ENCODE data around the gene CRYL1.

Gene CRYL1

DNA sequence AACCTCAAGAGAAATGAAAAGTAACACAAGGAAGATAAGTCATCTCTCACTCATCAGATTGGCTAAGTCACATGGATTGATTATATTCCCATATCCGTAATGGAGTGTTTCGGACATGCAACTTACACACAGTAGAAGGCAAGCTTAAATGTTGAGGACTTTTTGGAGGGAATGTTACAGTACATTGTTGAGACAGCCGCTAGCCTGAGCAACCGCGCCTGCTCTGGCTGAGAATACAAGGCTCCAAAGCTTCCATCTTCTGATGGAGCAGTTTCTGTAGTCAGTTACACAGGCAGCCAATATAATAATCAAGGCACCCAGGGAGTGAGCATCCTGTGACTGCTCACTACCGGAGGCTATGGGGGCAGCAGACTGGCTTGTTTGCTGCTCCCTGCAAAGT lies 1.0 kb upstream of the CRYL1 start:
- no peak for DNase-seq

DNA sequence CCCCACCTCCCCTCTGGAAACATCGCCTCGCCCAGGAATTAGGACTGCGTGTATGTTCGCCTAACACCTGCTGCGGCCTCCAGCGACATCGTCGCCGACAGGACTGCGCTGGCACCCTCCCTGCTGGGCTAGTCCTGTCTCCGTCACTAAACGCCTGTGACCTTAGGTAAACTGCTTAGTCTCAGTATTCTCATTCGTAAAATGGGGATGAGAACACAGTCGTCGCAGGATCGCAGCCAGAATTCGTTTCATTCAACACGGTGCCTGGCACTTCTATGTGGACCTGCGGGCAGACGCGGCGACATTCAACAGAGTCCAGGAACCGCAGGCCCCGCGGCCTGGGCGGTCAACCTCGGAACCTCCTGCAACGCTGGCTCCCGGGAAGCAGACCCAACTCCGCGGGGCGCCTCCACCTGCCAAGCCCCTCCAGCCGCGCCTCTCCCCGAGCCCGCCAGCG lies 485 bp downstream of the CRYL1 start:
- DNase-seq = no peak

DNA sequence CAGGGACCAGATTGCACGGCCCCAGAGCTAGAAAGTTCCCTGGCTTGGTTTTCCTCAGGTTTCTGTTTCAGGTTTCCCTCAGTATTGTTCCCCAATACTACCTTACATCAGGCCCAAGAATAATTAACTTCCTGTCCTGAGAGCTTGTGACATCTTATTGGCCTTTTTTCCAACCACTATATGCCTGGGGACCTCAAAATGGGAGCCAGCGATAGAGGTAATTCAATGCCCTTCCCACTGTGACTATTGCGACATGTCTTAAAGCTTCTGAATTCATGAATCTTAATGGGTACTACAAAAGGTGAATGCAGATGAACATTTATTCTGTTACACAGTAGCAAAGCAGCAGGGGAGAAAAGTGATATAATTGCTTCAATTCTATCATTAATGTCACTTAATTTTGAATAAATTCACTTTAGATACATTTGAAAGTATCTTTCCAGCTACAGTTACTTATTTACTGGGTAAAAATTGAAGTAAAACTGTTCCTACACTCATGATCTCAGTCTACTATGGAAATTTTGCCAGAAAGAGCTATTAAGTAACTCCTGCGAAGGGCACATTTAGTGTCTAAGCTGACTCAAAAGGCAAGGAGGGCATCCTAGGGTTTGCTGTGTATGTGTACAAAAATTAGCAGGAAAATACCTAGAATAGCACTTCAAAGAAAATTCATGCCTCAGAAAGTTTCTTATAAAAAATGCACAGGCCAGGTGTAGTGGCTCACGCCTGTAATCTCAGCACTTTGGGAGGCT lies 4.1 kb downstream of the CRYL1 start:
- DNase-seq = no peak

DNA sequence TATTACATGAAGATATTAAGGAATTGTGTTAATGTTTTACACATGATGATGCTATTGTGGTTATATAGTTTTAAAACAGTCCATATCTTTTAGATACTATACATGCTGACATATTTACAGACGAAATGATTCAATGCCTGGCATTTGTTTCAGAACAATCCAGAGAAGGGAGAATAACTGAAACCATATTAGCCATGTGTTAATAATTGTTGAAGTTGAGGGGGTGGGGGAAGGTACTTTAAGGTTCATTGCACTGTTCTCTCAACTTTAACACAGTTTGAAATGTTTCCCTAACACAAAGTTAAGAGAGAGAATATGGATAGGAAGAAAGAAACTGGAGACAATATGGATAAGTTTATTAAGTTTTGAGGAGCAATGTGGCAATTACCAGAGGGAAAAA lies 5.8 kb downstream of the CRYL1 start:
- DNase-seq = no peak

DNA sequence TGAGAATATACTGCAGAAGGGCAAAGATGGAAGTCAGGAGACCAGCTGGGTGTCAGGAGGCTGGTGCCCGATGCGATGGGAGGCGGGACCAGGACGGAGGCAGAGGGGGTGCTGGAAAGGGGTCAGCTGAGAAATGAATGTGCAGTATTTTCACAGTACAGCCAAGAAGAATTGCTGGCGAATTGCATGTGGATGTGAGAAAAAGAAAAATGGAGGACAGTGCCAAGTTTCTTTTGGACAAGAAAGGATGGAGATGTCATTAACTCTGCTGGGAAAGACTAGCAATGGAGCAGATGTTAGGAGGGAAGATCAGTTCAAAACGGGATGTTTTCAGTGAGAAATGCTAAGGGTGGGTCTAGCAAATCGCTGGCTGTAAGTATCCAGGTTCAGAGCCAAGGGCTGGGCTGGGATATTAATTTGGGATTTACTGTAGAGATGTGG lies 7.0 kb downstream of the CRYL1 start:
- no peak for DNase-seq

DNA sequence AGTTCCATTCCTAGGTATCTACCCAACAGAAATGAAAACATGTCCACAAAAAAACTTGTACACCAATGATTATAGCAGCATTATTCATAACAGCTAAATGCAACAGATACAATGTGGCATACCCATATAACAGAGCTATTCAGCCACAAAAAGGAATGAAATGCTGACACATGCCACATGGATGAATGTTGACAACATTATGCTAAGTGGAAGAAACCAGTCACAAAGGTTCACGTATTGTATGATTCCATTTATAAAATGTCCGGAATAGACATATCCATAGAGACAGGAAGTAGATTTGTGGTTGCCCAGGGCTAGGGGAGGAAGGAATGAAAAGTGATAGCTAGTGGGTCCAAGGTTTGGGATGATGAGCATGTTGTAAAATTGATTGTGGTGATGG lies 10.8 kb downstream of the CRYL1 start:
- DNase-seq = no peak

DNA sequence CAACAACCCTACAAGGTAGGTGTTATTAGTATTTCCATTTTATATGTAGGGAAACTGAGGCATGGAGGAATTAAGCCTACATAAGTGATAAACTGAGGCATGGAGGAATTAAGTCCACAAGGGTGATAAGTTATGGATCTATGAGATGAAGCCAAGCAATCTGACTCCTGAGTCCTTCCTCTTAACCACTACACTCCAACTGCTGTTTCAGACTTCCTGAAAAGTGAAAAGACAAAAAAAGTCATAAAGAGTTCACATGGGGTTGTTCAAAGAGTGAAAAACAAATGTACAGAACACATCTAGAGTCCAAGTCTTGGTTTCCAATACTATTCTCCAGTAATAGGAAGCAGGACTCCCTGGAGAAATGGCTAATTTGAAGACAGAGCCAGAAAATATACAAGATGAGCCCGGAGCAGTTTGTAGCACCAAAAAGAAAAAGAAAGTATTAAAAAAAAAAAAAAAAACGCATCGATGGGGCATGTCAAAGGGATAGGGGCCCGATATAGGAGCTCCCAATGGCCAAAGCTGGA lies 12.1 kb downstream of the CRYL1 start:
- no peak for DNase-seq

DNA sequence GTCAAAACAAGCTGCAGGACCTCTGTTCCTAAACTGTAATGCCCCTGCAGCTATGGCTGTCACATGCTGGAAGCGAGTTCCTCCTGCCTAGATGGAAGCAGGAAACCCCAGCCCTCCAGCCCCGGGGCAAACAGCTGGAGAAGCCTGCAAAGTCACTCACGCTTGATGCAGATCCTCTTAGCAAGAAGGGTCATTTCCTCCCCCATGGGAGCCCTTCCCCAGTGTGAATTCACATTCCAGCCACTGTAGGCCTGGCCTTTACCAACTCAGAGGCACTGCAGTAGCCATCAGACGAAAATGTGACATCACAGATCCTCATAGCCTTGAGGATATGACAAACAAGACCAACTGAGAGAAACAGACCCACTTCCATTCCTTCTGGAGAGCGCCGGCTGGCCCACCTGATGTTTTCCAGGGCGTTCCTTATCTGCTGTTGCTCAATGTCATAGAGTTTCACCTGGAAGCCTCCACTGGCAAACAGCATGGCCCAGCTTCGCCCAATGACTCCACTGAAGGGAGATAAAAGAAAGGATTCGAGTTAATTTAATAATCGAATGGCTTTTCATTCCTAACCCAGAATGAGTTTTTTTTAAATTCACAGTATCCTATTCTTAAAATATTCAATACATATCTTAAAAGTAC lies 13.5 kb downstream of the CRYL1 start:
- no peak for DNase-seq

DNA sequence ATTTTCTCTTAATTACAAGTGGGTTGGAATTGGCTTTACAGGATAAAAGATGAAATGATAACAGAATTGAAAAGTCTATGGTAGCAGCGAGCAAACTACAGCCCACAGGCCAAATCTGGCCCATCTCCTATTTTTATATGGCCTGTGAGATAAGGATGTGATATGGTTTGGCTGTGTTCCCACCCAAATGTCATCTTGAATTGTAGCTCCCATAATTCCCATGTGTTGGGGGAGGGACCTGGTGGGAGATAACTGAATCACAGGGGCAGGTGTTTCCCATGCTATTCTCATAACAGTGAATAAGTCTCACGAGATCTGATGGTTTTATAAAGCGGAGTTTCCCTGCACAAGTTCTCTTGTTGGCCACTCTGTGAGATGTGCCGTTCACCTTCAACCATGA lies 19.0 kb downstream of the CRYL1 start:
- no peak for DNase-seq

DNA sequence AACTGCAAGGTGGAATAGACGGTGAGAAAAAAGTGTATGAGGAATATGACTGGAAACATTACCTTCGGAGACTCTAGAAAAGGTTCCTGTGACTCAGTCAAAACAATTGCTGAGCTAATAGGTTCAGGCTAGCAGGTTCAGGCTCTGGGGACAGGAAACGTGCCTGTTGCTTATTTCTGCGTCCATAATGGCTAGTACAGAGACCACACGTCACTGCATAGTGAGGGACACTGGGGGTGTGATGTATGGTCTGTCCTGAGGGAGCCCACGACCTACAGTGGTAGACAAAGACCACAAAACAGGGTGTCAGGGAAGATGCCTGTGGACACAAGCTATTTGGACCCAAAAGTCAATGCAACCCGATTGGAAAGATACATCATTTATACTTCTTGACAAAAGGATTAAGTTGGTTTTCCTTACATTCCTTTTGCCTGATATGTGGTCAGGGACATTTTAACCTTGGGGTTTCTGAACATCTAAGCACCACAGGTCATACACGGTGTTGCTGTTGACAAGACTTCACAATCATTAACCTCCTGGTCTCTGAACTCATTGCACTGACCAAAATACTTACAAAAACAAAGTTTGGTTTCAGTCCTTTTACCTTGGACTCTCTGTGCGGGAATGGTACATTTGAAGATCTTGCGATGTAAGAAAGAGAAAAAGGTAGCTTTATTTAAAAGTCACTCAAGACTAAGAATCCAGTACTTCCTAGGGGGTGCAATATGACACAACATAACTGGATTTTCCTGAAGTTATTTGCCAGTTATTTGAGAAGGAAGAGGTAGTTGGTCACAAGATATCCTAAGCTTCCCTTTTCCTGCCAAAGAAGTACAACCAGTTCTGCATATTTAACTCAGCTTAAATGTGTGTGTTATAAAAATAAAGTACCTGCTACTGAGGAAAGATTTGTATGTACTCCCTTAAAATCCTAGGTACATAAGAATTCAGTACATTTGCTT lies 20.0 kb downstream of the CRYL1 start:
- no peak for DNase-seq

DNA sequence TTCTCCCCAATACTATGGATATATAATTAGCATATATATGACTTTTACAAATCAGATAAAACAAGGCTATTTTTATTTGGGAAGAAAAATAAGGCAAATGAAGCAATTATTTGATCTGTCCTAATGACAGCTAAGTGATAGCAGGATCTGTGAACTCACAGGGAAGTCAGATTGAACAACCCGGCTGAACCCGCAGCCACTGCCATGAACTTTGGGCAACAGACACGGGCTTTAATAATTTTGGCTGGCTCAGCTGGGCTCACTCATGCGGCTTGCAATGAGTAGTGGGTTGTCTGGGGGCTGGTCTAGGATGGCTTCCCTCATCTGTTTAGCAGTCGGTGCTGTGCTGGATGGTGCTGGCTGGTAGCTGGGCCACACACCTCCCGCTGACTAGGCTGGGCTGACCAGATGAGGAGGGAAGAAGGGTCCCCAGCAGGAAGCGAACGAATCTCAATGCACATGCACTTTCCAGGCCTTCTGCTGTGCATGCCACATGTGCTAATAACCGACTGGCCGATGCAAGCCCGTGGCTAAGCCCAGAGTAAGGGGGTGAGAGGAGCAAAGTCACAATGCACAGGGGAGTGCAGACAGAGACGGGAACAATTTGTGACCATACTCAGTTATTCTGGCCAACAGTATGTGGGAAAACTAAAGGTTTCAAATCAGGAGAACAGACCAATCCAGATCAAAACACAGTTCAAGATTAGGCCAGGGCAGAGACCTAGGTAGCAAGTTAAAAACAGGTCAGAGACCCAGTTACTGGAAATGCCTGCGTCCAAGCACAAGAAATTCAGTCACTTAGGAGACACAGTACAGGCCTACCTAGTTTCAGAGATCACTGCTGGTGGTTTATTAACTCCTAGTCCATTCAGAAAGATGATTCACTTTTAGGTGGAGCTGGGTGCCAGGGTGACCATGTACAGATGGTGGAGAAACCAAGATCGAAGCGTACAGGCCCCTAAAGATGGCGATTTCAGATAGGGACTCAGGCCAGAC lies 22.3 kb downstream of the CRYL1 start:
- no peak for DNase-seq

DNA sequence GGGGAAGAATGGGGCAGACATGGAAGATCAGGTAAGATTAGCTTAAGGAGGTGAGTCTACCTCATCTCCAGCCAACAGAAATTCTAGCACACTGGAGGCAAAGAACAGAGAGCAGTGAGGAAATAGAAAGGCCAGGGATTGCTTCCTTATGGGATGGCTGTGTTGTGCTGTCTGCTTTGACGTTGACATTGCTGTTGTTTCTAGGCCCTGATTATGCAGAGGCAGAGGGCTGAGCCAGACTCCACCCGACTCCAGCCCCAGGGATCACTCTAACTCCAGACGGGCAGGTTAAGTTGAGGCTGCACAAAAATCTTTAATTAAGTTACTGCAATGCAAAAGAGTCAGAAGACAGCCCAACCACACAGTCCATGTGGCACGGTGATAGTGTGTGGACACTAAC lies 24.1 kb downstream of the CRYL1 start:
- no peak for DNase-seq

DNA sequence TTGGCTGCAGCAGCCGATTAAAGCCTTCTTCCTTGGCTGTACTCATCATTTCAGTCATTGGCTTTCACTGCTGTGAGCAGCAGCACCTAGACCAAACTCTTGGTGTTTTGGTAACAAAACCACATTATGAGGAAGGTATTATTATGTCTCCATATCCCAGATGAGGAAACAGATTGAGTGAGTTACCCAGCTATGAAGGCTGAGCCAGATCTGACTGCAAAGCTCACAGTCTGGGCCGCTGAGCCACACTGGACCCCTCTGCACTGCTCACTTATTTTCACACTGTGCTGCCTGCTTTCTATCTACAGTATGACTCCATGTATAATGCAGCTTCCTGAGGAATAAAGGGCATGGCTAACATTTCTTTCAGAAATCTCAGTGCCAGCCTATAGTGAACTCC lies 24.5 kb downstream of the CRYL1 start:
- DNase-seq = no peak

DNA sequence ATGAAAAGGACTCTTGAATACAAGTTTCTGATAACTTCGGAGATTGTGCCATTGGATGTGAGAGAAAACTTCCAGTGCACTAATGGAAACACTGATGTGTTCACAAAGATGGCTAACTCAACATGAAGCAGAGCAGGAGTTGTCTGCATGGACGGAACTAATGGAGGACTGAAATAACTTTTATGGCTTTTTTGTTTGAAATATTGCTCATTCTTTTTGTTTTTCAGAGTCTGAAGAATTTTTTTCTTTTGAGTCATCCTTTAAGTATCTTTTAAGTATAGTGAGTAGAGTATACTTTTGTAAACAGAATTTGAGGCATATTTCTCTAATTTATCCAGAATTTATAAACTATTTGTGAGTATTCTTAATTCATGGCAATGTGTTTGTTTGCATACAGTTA lies 25.7 kb downstream of the CRYL1 start:
- no peak for DNase-seq

DNA sequence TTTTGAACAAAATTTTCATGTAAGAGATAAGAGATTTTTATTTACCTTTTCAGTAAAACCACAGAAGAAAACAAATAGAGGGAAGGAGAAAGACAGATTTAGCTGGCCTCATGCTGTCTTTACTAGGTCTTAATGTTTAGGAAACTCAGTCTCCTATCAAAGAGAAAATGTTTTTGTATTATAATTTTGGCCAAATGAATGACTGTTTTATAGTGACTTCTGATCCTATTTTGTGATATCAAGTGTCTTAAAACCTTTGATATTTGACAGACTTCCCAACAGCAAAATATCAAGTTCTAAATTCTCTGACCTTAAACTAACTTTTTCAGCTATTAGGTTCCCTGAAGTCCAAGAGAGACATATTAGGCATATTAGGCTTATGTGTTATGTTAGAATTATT lies 27.0 kb downstream of the CRYL1 start:
- DNase-seq = no peak

DNA sequence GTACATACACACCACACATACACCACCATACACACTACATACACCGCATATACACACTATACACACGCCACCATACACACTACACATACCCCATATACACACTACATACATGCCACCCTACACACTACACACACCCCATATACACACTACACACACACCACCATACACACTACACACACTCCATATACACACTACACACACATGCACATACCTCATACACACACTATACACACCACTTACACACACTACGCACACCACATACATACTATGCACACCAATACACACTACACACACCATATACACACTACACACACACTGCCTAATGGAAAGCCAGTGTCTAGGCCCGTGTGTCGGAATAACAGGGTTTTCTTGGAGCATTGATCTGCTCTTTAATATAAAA lies 27.5 kb downstream of the CRYL1 start:
- DNase-seq = no peak

DNA sequence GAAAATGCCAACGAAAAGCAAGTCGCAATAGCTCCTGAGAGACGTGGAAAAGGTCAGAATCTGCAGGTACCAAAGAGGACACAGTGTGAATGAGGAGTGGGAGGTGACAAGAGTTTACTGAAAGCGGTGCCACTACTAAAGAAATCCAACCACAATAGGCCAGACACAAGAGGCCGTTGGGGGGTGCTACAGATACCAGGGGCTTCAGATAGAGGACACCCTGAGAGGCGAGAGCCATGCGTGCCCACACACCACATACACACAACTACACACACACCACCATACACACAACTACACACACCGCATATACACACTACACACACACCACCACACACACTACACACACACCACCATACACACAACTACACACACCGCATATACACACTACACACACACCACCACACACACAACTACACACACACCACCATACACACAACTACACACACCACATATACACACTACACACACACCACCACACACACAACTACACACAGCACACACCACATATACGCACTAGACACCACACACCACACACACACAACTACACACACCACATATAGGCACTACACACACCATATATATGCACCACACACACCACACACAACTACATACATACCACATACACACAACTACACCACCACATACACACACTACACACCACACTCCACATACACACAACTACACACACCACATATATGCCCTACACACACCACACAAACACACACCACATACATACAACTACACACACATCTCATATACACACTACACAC lies 28.5 kb downstream of the CRYL1 start:
- DNase-seq = no peak

DNA sequence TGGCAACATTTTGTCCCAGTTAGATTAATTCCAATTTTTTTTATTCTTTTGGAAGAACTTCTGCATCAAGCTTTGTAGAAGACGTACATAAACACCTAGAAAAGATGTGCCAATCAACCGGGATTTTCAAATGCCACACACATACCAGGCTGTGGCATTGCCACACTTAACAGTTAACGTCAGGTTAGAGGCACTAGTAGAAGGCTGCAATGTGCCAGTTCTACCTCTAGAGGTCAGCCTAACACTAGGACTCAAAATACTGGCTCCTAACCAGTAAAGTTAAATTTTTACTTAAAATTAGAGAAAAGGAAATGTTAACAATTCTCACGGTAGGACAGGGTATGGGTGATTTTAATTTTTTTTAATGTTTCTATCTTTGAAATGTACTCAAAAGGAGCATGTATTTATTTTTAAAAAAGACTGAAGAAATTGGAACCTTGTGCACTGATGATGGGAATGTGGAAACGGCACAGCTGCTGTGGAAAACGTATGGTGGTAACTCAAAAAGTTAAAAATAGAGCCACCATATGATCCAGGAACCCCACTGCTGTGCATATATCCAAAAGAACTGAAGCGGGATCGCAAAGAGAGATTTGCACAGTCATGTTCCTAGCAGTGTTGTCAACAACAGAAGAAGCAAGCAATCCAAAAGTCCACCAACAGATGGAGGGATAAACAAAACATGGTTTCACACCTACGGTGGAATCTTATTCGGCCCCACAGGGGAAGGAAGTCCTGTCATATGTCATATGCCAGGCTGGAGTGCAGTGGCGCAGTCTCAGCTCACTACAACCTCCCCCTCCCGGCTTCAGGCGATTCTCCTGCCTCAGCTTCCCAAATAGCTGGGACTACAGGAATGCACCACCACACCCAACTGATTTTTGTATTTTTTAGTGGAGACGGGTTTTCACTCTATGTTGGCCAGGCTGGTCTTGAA lies 30.3 kb downstream of the CRYL1 start:
- DNase-seq = peak; percentile 33

DNA sequence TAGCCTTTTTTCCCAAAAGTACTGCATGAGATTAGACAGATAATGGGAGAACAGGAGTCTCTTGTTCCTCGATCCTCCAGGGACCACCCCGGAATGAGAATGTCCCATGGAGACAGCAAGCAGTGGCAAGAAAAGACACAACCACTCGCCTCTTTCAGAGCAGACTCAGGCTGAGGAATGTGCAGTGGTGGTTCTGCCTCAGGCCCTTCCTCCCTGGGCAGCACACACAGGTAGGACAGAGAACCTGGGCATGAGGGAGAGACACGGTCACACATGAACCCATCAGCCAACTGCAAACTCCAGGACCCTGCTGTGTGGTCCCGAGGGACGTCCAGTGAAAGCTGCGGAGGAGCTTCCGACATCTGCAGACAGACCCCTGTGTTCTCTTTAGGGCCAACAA lies 31.0 kb downstream of the CRYL1 start:
- no peak for DNase-seq

DNA sequence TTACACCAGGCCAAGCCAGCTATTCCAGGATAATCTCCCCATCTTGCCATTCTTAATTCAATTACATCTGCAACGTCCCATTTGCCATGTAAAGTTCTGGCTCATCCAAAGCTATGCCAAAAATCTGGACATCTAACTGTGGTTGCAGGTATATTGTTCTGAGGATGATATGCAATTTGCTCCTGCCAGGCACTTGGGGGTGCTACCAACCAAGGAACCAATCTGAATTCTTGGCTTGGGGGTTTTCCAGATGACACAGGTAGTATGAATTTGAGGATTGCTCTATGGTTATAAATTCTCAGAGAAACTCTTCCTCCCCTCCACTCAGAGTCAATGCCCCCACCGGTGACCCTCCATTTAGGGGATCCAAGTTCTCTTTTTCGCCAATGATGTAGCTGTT lies 33.0 kb downstream of the CRYL1 start:
- DNase-seq = peak; percentile 35

All from activated T-cell treated with anti-CD3 and anti-CD28 coated beads, Interleukin-2, amount 50 U/mL, for 1 hour (primary cell).